Measurements from ENCODE around the gene POC1B.

The POC1B gene

DNA sequence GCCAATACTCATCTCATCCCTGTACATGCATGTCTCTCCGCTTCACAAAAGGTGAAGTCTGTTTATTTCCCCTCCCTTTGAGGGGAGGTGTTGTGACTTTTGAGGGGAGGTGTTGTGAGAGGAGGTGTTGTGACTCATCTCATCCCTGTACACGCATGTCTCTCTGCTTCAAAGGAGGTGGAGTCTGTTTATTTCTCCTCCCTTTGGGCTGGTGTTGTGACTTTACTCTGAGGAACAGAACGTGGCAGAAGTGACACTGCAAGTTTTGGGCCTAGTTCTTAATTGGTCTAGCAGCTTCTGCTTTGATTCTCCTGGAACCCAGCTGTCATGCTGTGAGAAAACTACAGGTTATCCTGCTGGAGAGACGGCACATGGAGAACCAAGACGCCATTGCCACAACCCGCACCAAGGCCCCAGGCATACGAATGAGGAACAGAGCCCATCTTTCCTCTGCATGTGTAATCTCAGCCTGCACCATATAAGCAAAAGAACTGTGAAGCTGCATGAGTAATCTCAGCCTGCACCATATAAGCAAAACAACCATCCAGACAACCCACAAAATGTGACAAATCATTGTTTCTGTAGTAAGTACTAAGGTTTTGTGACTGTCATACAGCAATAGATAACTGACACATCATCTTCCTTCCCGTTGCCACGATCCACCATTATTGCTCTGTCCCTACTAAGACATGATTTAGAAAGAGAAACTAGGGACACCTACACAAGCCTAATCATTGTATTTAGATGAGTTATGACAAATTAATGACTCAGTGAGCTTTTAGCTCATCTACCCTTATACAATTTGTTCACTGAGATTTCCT, 31.2 kb downstream of the POC1B start:
- H3K27ac ChIP-seq, result no peak overlapping the region
- TF ChIP-seq, protein P1, sequence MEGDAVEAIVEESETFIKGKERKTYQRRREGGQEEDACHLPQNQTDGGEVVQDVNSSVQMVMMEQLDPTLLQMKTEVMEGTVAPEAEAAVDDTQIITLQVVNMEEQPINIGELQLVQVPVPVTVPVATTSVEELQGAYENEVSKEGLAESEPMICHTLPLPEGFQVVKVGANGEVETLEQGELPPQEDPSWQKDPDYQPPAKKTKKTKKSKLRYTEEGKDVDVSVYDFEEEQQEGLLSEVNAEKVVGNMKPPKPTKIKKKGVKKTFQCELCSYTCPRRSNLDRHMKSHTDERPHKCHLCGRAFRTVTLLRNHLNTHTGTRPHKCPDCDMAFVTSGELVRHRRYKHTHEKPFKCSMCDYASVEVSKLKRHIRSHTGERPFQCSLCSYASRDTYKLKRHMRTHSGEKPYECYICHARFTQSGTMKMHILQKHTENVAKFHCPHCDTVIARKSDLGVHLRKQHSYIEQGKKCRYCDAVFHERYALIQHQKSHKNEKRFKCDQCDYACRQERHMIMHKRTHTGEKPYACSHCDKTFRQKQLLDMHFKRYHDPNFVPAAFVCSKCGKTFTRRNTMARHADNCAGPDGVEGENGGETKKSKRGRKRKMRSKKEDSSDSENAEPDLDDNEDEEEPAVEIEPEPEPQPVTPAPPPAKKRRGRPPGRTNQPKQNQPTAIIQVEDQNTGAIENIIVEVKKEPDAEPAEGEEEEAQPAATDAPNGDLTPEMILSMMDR (conservative IDR thresholded peaks at IDR 0.05), result no peak
- no peak for TF ChIP-seq ZFX (IDR thresholded peaks at IDR 0.05)

DNA sequence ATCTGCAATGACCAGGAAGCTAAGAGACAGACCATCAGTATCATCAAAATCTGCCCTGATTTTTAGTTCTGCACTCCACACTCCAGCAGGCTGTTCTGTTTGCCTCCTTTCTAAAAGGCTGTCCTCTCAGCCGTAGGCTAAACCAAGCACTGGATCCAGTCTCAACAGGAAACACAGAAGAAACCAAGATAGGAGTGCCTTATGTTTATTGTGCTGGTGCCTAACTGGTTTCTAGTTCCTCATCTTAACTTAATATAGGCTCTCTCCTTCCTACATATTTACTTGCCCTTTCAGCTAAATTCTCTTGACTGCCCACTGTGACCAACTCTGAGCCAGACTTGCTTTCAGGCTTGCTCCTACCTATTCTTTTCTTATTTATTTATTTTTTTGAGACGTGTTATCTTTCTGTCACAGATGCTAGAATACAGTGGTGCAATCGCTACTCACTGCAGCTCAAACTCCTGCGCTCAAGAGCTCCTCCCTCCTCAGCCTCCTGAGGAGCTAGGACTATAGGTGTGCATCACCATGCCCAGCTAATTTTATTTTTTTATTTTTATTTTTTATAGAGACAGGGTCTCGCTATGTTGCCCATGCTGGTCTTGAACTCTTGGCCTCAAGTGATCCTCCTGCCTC, 32.1 kb downstream of the POC1B start:
- H3K27ac ChIP-seq, result no peak overlapping the region
- TF ChIP-seq, protein P1 (conservative IDR thresholded peaks at IDR 0.05), result no peak
- no peak for TF ChIP-seq ZFX (IDR thresholded peaks at IDR 0.05)

DNA sequence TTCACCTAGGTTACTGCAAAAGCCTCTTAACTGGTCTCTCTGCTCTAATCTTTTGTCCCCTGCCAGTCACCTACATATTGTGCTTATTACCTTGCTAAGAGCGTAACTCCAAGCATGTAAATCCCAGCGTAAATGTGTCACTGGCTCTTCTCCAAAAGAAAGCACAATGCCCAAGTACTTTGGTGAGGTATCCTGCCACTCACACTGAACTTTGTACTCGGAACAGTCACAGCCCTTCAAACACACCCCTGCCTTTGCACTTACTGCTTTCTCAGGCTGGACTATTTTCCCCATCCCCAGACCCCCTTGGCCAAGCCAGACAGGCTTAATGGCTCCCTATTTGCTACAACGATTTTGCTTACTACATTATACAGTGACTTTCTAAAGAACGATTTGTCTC, 33.0 kb downstream of the POC1B start:
- no peak overlapping the region for H3K27ac ChIP-seq
- TF ChIP-seq, protein P1 (conservative IDR thresholded peaks at IDR 0.05), result no peak
- no peak for TF ChIP-seq ZFX (IDR thresholded peaks at IDR 0.05)

DNA sequence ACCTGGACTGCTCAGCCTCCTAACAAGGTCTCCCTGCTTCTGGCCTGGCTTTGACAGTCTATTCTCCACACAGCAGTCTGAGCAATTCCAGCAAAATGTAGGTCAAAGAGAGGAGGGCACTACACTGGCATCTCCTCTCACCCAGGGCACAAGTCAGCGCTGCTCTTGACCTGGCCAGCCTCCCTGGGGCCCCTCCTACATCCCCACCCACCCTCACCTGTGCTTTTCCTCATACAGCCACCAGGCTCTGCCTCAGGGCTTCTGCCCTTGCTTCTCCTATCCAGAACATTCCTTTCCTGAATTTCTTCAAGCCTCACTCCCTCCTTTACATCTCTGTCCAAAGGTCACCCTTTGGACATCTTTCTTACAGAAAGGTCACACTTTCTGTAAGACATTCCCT, 34.9 kb downstream of the POC1B start:
- TF ChIP-seq, protein P1 (conservative IDR thresholded peaks at IDR 0.05), result no peak
- no peak for TF ChIP-seq ZFX (IDR thresholded peaks at IDR 0.05)
- H3K27ac ChIP-seq, result no peak overlapping the region

DNA sequence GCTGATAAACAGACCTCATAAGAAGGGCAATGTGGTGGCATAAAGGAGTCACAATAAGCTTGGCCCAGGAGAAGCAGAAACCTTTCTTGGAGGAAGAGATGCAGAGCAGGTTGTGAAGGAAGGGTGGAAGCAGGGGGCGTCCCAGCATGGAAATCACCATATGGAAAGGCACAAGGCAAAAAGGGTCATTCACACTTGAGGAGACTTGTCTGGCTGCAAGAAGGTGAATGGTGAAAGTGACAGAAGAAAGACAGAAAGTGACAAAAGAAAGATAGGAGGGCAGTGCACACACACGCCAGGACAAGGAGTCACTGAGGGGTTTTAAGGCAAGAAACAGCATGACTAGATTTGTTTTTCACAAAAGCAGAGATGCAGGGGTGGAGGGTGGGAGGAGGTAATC, 39.6 kb downstream of the POC1B start:
- TF ChIP-seq ZFX (IDR thresholded peaks at IDR 0.05), result no peak
- TF ChIP-seq, protein P1 (conservative IDR thresholded peaks at IDR 0.05), result no peak
- H3K27ac ChIP-seq, result no peak overlapping the region

DNA sequence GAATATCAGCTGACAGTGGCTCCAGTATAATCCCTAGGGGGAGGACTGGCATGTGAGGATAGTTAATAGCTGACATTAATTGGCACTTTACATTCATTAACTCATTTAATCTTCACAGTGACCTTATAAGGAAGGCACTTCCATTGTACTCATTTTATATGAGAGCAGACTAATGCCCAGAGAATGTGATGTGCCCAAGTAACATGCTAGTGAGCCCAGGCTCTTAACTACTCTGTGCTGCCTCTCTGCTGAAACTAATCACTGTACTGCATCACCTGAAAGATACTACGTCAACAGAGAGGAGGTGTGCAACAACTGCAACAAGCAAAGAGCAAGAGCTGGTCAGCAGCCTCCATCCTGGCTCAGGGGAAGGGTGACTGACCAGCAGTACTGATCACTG, 41.4 kb downstream of the POC1B start:
- H3K27ac ChIP-seq, result no peak overlapping the region
- no peak for TF ChIP-seq ZFX (IDR thresholded peaks at IDR 0.05)
- TF ChIP-seq, protein P1 (conservative IDR thresholded peaks at IDR 0.05), result no peak

DNA sequence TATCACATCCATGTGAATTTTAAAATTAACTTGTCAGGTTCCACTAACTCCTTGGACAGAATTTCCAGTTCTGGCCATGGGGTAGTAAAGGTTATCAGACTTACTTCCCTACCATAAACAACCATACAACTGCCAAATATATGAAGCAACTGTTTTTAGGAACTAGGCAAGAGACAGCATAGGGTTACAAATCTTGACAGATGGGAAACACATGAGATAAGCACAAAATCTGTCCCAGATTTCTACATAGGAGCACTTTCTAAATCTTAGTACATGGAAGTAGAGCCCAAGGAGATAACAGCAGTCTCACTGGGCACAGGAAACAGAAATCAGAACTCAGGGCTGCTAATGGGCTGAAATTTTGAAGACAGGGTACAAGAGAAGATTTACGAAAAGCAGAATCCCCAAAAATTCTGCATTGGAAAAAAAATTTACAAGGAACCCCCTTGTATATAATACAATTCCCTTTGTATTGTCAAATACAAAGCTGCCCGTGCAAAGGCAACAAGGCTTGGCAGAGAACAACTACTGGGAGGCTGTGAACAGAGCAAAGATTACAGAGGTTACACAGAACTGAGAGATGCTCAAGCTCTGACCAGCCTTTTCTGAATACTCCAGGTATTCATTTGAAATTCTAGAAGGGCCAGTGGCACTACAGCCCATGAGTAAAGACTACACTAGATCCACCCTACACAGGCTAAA, 44.5 kb downstream of the POC1B start:
- TF ChIP-seq, protein P1 (conservative IDR thresholded peaks at IDR 0.05), result no peak
- TF ChIP-seq ZFX (IDR thresholded peaks at IDR 0.05), result no peak

More for the DNA sequence above, 44.5 kb downstream of the POC1B start:
- no peak overlapping the region for H3K27ac ChIP-seq
